ENCODE results near the gene THBD.

DNA sequence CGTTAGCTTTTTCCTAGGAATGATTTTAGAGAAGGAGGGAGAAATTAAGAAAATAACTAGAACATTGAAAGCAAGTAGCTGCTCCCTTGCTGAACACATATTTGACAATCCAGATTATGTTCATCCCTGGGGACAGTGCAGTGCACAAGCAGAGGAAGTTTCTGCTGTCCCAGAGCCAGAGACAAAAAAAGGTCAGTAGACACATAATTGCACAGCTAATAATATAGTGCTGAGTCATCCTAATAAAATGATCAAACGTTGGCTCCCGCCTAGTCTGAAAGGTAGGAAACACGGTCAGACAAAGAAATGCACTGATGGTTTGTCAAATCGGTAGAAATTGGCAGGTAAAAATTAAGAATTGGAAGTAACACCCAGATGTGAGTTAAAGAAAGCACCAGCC, 36.0 kb downstream of the THBD start:
- TF ChIP-seq MAZ (IDR thresholded peaks at IDR 0.05; ENCODE audit: borderline replicate concordance, low read depth, low read length) (no peak), POLR2A (IDR thresholded peaks at IDR 0.05; ENCODE audit: low read depth, low read length) (no peak), NFE2L2 (IDR thresholded peaks at IDR 0.05; ENCODE audit: low read depth, low read length) (peak; percentile 88), RFX5 (IDR thresholded peaks at IDR 0.05; ENCODE audit: low read depth, low read length) (no peak), CHD1 (IDR thresholded peaks at IDR 0.05; ENCODE audit: low read depth, low read length) (no peak), FOS (IDR thresholded peaks at IDR 0.05; ENCODE audit: low read depth, low read length) (no peak)
- TF ChIP-seq, protein P1, sequence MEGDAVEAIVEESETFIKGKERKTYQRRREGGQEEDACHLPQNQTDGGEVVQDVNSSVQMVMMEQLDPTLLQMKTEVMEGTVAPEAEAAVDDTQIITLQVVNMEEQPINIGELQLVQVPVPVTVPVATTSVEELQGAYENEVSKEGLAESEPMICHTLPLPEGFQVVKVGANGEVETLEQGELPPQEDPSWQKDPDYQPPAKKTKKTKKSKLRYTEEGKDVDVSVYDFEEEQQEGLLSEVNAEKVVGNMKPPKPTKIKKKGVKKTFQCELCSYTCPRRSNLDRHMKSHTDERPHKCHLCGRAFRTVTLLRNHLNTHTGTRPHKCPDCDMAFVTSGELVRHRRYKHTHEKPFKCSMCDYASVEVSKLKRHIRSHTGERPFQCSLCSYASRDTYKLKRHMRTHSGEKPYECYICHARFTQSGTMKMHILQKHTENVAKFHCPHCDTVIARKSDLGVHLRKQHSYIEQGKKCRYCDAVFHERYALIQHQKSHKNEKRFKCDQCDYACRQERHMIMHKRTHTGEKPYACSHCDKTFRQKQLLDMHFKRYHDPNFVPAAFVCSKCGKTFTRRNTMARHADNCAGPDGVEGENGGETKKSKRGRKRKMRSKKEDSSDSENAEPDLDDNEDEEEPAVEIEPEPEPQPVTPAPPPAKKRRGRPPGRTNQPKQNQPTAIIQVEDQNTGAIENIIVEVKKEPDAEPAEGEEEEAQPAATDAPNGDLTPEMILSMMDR (conservative IDR thresholded peaks at IDR 0.05; ENCODE audit: low read depth, low read length): no peak
- TF ChIP-seq, protein P2, sequence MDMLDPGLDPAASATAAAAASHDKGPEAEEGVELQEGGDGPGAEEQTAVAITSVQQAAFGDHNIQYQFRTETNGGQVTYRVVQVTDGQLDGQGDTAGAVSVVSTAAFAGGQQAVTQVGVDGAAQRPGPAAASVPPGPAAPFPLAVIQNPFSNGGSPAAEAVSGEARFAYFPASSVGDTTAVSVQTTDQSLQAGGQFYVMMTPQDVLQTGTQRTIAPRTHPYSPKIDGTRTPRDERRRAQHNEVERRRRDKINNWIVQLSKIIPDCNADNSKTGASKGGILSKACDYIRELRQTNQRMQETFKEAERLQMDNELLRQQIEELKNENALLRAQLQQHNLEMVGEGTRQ (IDR thresholded peaks at IDR 0.05; ENCODE audit: low read depth, low read length): no peak
